Glomerular visceral epithelial cell (primary cell): ENCODE data around the gene APOD.
"Not testable (repeated sequence)": the region's sequence is repeated elsewhere in the genome, so short reads cannot be mapped to it uniquely, and the experiment has no call there.

Source experiments
- DNase-seq: peaks from one replicate; pipeline ENCODE4 v3.0.0-alpha.2; 2016; ENCODE audit errors: extremely low spot score

Gene APOD

GRCh38 chr3:195583831-195584542 lies at the start of gene APOD:
Gene APOD, minus strand, starts transcription at chr3:195583940. Its CDS starts 4,479 bp downstream, at chr3:195579461.
- DNase-seq = no peak

DNA sequence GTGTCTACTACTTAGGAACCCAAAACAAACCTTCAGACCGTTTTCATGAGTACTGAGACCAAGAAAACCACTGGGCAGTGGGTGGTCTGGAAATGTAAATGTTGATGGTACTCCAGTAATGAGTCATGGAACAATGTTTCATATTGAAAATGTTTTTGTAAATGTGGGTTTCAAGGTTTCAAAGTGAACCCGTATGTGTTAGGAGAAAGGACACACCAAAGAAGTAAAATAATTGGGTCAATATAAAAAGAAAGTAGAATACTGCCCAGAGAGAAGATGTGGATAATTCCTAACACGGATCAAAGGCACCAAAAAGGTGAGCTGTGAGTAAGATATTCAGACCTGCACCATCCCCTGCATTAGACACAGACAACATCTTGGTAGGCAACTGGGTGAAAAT lies 49.6 kb upstream of the APOD start:
- not testable (repeated sequence) for DNase-seq

DNA sequence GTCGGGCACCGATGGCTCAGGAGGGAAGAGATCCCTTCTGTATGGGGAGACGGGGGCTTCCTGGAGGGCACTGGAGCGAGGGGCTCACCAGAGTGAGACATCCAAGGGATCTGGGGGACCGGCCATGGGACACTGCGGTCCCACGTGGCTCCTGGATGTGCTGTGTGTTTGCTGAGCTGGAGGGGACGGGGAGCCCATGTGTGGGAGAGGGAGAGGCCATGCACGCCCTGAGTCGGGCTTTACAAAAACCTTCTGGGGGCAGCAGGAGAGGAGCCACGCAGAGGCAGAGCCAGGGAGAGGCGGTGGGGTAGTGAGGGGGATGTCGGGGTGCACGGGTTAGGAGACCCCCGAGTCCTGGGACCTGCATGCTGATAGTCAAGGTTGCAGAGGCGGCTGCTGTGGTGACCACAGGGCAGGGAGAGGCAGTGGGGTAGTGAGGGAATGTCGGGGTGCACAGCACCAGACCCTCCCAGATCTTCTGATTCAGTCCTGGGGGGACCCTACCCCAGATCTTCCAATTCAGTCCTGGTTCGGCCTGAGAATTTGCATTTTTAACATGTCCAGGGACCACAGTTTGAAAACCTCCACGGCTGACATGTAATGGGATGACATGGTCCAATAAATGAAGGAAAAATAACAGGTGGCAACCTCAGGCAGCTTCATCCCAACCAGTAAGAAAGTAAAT lies 48.9 kb upstream of the APOD start:
- not testable (repeated sequence) for DNase-seq

- not testable (repeated sequence) for DNase-seq
Measured at GRCh38 chr3:195632046-195632445, 48.3 kb upstream of the APOD start.

DNA sequence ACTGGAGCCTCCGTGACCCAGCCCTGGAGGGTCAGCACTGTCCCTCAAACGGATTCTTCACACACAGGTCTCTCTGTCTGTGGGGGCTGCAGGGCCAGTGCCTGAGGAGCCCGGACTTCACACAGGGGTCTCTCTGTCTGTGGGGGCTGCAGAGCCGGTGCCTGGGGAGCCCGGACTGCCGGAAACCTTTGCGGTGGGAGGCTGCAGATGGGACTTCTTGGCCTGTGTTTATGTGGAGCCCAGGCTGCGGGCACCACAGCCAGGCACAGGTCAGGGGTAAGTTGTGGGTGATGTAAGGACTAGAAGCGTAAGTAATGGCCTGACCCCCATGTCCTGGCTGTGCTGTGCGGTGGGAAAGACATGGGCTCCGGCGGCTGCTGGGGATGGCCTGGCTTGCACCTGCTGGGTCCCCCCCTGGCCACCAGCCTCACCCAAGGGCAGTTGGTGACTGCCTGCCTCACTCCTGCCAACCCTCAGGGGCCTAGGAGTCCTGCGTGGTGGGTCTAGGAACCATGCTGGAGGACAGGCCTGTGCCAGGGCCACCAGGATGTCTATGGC lies 47.3 kb upstream of the APOD start:
- not testable (repeated sequence) for DNase-seq

- DNase-seq = not testable (repeated sequence)
Measured at GRCh38 chr3:195630086-195630917, 46.6 kb upstream of the APOD start.

- DNase-seq = not testable (repeated sequence)
Measured at GRCh38 chr3:195629682-195630081, 45.9 kb upstream of the APOD start.

GRCh38 chr3:195628386-195628920 lies 44.7 kb upstream of the APOD start:
- not testable (repeated sequence) for DNase-seq

GRCh38 chr3:195627515-195628385 lies 44.0 kb upstream of the APOD start:
- not testable (repeated sequence) for DNase-seq

DNA sequence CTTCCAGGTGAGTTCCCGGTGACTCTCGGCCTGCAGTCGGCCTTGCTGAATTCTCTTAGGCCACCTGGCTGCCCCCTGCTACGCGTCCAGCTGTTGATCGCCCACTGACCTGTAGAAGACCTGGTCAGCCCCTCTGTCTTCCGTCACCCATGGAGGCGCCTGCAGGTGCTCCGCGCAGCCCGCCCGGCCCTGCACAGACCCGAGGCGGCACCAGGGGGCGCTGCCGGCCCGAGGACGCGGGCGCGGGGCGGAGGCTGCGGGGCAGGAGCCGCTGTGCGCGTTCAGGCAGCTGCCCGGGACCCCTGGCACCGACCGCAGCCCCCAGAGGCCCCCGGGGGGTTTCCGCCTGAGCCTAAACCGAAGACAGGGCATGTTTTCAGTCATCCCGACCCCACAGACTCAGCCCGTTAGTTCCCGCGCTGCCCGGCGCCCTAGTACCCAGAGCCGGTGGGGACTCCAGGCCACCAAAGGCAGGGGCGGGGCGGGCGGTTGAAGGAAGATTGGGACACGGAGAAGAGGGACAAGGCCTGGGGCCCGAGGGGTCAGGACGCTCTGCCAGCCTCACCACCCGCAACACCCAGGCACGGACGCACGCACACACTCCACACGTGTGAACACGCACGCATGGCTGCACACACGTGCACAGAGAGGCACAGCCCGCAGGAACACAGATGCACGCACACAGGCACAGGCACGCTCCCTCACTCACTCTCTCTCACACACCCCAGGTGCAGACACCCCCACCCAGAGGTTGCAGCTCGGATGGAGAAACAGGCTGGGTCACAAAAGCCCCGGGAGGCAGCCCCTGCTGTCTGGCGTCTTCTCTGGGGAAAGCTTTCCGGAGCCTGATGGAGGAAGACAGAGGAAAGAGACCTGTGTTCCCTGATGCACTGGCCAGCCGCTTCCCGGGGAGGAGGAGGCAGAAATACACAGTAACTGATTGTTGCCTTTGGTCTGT lies 41.1 kb upstream of the APOD start:
- not testable (repeated sequence) for DNase-seq

GRCh38 chr3:195624171-195624570 lies 40.4 kb upstream of the APOD start:
- DNase-seq = not testable (repeated sequence)

GRCh38 chr3:195623217-195623965 lies 39.7 kb upstream of the APOD start:
- not testable (repeated sequence) for DNase-seq

- not testable (repeated sequence) for DNase-seq
Measured at GRCh38 chr3:195622523-195623170, 38.9 kb upstream of the APOD start.

DNA sequence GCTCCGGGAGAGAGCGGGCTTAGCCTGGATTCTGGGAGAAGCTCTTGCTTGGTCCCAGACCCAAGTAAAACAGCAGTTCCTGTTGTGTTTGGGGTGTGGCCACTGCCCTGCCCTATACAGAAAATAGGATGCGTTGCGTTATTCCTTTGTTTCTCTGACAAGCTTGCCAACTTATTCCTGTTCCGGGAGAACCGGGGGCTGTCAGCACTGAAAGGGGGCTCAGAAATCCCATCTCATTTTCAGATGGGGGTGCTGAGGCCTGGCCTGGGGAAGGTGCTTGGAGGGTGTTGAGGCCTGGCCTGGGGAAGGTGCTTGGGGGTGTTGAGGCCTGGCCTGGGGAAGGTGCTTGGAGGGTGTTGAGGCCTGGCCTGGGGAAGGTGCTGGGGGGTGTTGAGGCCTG lies 38.3 kb upstream of the APOD start:
- not testable (repeated sequence) for DNase-seq

GRCh38 chr3:195621095-195621494 lies 37.4 kb upstream of the APOD start:
- not testable (repeated sequence) for DNase-seq

GRCh38 chr3:195620476-195620875 lies 36.7 kb upstream of the APOD start:
- not testable (repeated sequence) for DNase-seq

DNA sequence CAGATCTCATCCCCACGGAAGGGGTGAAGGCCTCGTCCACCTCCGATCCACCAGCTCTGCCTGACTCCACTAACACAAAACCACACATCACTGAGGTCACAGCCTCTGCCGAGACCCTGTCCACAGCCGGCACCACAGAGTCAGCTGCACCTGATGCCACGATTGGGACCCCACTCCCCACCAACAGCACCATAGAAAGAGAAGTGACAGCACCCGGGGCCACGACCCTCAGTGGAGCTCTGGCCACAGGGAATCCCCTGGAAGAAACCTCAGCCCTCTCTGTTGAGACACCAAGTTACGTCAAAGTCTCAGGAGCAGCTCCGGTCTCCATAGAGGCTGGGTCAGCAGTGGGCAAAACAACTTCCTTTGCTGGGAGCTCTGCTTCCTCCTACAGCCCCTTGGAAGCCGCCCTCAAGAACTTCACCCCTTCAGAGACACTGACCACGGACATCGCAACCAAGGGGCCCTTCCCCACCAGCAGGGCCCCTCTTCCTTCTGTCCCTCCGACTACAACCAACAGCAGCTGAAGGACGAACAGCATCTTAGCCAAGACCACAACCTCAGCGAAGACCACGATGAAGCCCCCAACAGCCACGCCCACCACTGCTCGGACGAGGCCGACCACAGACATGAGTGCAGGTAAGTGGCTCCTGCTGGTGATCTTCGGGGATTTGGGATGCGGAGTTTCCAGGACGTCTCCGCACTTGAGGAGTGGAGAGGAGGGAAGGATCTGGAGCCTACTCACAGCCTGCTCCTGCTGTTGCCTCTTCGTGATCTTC lies 36.0 kb upstream of the APOD start:
- not testable (repeated sequence) for DNase-seq
